KBM-7 (cell line): ENCODE data around the gene TRIM66.
A peak's percentile ranks its signal among the peaks of the same experiment; 100 is the strongest.

Source experiments
- DNase-seq: peaks from one replicate; pipeline ENCODE4 v3.0.0-alpha.2; 2015
- in situ Hi-C: fragments of 300-500 bp; cut with MboI; formaldehyde crosslinking; loops from 2 replicates; pipeline ENCODE4 v1.14.3; 2020; ENCODE audit warnings: low sequenced_read_pairs, low pct_unique_long_range_greater_than_20kb, mixed read lengths

The TRIM66 gene

GRCh38 chr11:8624698-8625097 is 57.8 kb downstream of the TRIM66 start:
- in situ Hi-C loops, result no loop called here
- no peak for DNase-seq

- in situ Hi-C loops, result no loop called here
- no peak for DNase-seq
Measured at GRCh38 chr11:8621147-8621546, 61.3 kb downstream of the TRIM66 start.

GRCh38 chr11:8617063-8617462 is 65.4 kb downstream of the TRIM66 start:
- in situ Hi-C loops, result no loop called here

GRCh38 chr11:8615291-8616032 is 67.0 kb downstream of the TRIM66 start:
- no peak for DNase-seq
- in situ Hi-C loops, result no loop called here

More at GRCh38 chr11:8617063-8617462, 65.4 kb downstream of the TRIM66 start:
- DNase-seq, result no peak

- in situ Hi-C loops, result no loop called here
- no peak for DNase-seq
Measured at GRCh38 chr11:8614497-8614896, 68.0 kb downstream of the TRIM66 start.

- in situ Hi-C loops, result no loop called here
- DNase-seq, result peak; percentile 38
Measured at GRCh38 chr11:8613036-8613435, 69.4 kb downstream of the TRIM66 start.

- no peak for DNase-seq
- in situ Hi-C loops, result no loop called here
Measured at GRCh38 chr11:8612522-8612921, 69.9 kb downstream of the TRIM66 start.

GRCh38 chr11:8610532-8611116 is 71.8 kb downstream of the TRIM66 start:
- in situ Hi-C loops, result no loop called here
- DNase-seq, result no peak

- DNase-seq, result no peak
- in situ Hi-C loops, result no loop called here
Measured at GRCh38 chr11:8608652-8609051, 73.8 kb downstream of the TRIM66 start.

GRCh38 chr11:8605971-8606563 is 76.4 kb downstream of the TRIM66 start:
- DNase-seq, result no peak
- in situ Hi-C loops, result no loop called here

GRCh38 chr11:8604078-8604723 is 78.3 kb downstream of the TRIM66 start:
- in situ Hi-C loops, result no loop called here

GRCh38 chr11:8603696-8604077 is 78.8 kb downstream of the TRIM66 start:
- in situ Hi-C loops, result no loop called here
- no peak for DNase-seq

More at GRCh38 chr11:8604078-8604723, 78.3 kb downstream of the TRIM66 start:
- DNase-seq, result peak; percentile 75

- DNase-seq, result no peak
- in situ Hi-C loops, result no loop called here
Measured at GRCh38 chr11:8601376-8602133, 80.9 kb downstream of the TRIM66 start.

GRCh38 chr11:8598506-8598905 is 84.0 kb downstream of the TRIM66 start:
- DNase-seq, result no peak
- in situ Hi-C loops, result no loop called here

GRCh38 chr11:8597182-8597581 is 85.3 kb downstream of the TRIM66 start:
- no peak for DNase-seq
- in situ Hi-C loops, result no loop called here

GRCh38 chr11:8596504-8597046 is 85.9 kb downstream of the TRIM66 start:
- in situ Hi-C loops, result no loop called here
- no peak for DNase-seq

GRCh38 chr11:8593935-8594909 is 88.2 kb downstream of the TRIM66 start, which contains the start of gene STK33:
STK33 (minus strand) TSS chr11:8594228; CDS start chr11:8474905, 119,323 bp downstream.
- in situ Hi-C loops, result no loop called here
- peak; percentile 10 for DNase-seq

- in situ Hi-C loops, result no loop called here
- no peak for DNase-seq
Measured at GRCh38 chr11:8593455-8593854, 89.0 kb downstream of the TRIM66 start.
